ENCODE results near the gene TBC1D14. TPM values are rescaled to one million over a fixed set of nuclear protein-coding genes. Genes with fewer than 3 reads are reported as not detected.

The TBC1D14 gene
- total RNA-seq, 1 experiment from 2014 or later: 50.2 TPM

GRCh38 chr4:6889736-6890324 is 19.8 kb upstream of the TBC1D14 start:
- no peak overlapping the region for H2BK5ac ChIP-seq (ENCODE audit: insufficient read length, low read length)
- H3T11ph ChIP-seq (ENCODE audit: low read length): no peak overlapping the region
- no peak overlapping the region for H3K18ac ChIP-seq (ENCODE audit: insufficient read length, low read depth, low read length)
- no peak overlapping the region for H4K91ac ChIP-seq (ENCODE audit: insufficient read length, low read depth, low read length)
- no peak overlapping the region for H4K8ac ChIP-seq (replicated peaks; ENCODE audit: insufficient read length, low read depth, low read length)
- WGBS (ENCODE audit: extremely low coverage, insufficient read length, low lambda C conversion rate): no CpG with 5 or more reads among the region's 15 CpGs
- H4K5ac ChIP-seq (ENCODE audit: insufficient read length, low read depth, low read length): no peak overlapping the region
- H3K14ac ChIP-seq (ENCODE audit: insufficient read depth, low read length): no peak overlapping the region
- no peaks in the 10 kb centered on the region for H3K79me1 ChIP-seq (ENCODE audit: insufficient read depth, low read depth, low read length, poor library complexity, severe bottlenecking)
- H3K23ac ChIP-seq (ENCODE audit: insufficient read length, low read depth, low read length): no peak overlapping the region
- H2AK5ac ChIP-seq (ENCODE audit: insufficient read length, low read length): no peak overlapping the region
- peaks cover 4 to 17% of the 10 kb centered on the region in 2 experiments; a peak in 3 of 4 replicates for H3K4me1 Mint-ChIP-seq
- no peak overlapping the region for H2BK15ac ChIP-seq (ENCODE audit: low read depth, low read length)
- H3K9ac ChIP-seq (ENCODE audit: extremely low read depth, insufficient read length, low read length): no peak overlapping the region
- H3K56ac ChIP-seq (ENCODE audit: insufficient read length, low read depth, low read length): no peak overlapping the region
- H4K20me1 ChIP-seq (ENCODE audit: control insufficient read depth, insufficient read depth, insufficient read length): no peaks in the 10 kb centered on the region
- H3K27ac ChIP-seq (ENCODE audit: insufficient read length, low read depth, low read length): no peak overlapping the region
- H2BK12ac ChIP-seq (ENCODE audit: insufficient read length, low read depth, low read length): no peak overlapping the region
- no peak overlapping the region for H2BK20ac ChIP-seq (ENCODE audit: low read depth, low read length, poor library complexity, severe bottlenecking)
- H3K27ac Mint-ChIP-seq: peak overlapping the region in 1 of 3 experiments; percentile 70; a peak in 1 of 7 replicates
- H3K4me2 ChIP-seq (ENCODE audit: insufficient read depth, insufficient read length, low read length): no peak overlapping the region
- peaks cover 6 to 9% (median 8%) of the 10 kb centered on the region in 3 experiments; a peak in 5 of 7 replicates for H3K36me3 Mint-ChIP-seq (ENCODE audit: insufficient read depth in 1 of 3, low read depth in 3 of 3)
- H3K4me3 Mint-ChIP-seq: no peak overlapping the region
- H3K27me3 ChIP-seq (ENCODE audit: insufficient read depth, low read length): no peaks in the 10 kb centered on the region
- H3K79me2 ChIP-seq (ENCODE audit: insufficient read depth, low read length): no peaks in the 10 kb centered on the region
- H3K4me1 ChIP-seq (ENCODE audit: insufficient read depth, low read length): no peaks in the 10 kb centered on the region
- H2AFZ ChIP-seq (ENCODE audit: low read length): no peak overlapping the region
- no peaks in the 10 kb centered on the region for H3K23me2 ChIP-seq (ENCODE audit: insufficient read length, low read depth, low read length, poor library complexity, severe bottlenecking)
- no peak overlapping the region for H3K4ac ChIP-seq (ENCODE audit: low read depth, low read length)
- H3K27me3 Mint-ChIP-seq (ENCODE audit: low read depth): peaks cover 2% of the 10 kb centered on the region; the same call in 1 of the 2 replicates
- DNase-seq: no peak
- TF ChIP-seq, protein P1, sequence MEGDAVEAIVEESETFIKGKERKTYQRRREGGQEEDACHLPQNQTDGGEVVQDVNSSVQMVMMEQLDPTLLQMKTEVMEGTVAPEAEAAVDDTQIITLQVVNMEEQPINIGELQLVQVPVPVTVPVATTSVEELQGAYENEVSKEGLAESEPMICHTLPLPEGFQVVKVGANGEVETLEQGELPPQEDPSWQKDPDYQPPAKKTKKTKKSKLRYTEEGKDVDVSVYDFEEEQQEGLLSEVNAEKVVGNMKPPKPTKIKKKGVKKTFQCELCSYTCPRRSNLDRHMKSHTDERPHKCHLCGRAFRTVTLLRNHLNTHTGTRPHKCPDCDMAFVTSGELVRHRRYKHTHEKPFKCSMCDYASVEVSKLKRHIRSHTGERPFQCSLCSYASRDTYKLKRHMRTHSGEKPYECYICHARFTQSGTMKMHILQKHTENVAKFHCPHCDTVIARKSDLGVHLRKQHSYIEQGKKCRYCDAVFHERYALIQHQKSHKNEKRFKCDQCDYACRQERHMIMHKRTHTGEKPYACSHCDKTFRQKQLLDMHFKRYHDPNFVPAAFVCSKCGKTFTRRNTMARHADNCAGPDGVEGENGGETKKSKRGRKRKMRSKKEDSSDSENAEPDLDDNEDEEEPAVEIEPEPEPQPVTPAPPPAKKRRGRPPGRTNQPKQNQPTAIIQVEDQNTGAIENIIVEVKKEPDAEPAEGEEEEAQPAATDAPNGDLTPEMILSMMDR (conservative IDR thresholded peaks at IDR 0.05): no peak
- H3K9me3 ChIP-seq (ENCODE audit: control insufficient read depth, low read depth, low read length): no peaks in the 10 kb centered on the region
- peaks cover 9 to 11% of the 10 kb centered on the region in 2 experiments; a peak in 4 of 5 replicates for H3K9me3 Mint-ChIP-seq
- H2BK120ac ChIP-seq (ENCODE audit: low read depth, low read length, poor library complexity, severe bottlenecking): no peak overlapping the region
